ENCODE data around the gene LINC00305. TPM values are rescaled to one million over a fixed set of nuclear protein-coding genes. Genes with fewer than 3 reads are reported as not detected.

The LINC00305 gene
- total RNA-seq, 1 donor from 2014 or later: not detected

- intact Hi-C loops (cut with micrococcal nuclease): no loop called here
- H3K4me1 Mint-ChIP-seq (ENCODE audit: low read depth): no peaks in the 10 kb centered on the region
- no peaks in the 10 kb centered on the region for H3K27me3 Mint-ChIP-seq (ENCODE audit: insufficient read depth)
Observed at GRCh38 chr18:64100116-64100922, 48.6 kb downstream of the LINC00305 start.

GRCh38 chr18:64099244-64099643 is 49.6 kb downstream of the LINC00305 start:
- Mint-ChIP-seq H3K27me3 (ENCODE audit: insufficient read depth) (no peaks in the 10 kb centered on the region), H3K4me1 (ENCODE audit: low read depth) (no peaks in the 10 kb centered on the region), H3K27ac (no peak overlapping the region), H3K9me3 (no peaks in the 10 kb centered on the region), H3K36me3 (ENCODE audit: low read depth) (no peaks in the 10 kb centered on the region), H3K4me3 (no peak overlapping the region)
- intact Hi-C loops (cut with micrococcal nuclease): no loop called here
- no peak for DNase-seq (ENCODE audit: low spot score)

More at GRCh38 chr18:64100116-64100922, 48.6 kb downstream of the LINC00305 start:
- no peak for DNase-seq (ENCODE audit: low spot score)
- Mint-ChIP-seq H3K9me3 (no peaks in the 10 kb centered on the region), H3K36me3 (ENCODE audit: low read depth) (no peaks in the 10 kb centered on the region), H3K4me3 (no peak overlapping the region), H3K27ac (no peak overlapping the region)

GRCh38 chr18:64097497-64097896 is 51.4 kb downstream of the LINC00305 start:
- H3K27me3 Mint-ChIP-seq (ENCODE audit: insufficient read depth): no peaks in the 10 kb centered on the region
- no peak for DNase-seq (ENCODE audit: low spot score)
- H3K27ac Mint-ChIP-seq: no peak overlapping the region
- H3K9me3 Mint-ChIP-seq: no peaks in the 10 kb centered on the region
- no peaks in the 10 kb centered on the region for H3K36me3 Mint-ChIP-seq (ENCODE audit: low read depth)
- intact Hi-C loops (cut with micrococcal nuclease): no loop called here
- no peak overlapping the region for H3K4me3 Mint-ChIP-seq
- no peaks in the 10 kb centered on the region for H3K4me1 Mint-ChIP-seq (ENCODE audit: low read depth)

- no peaks in the 10 kb centered on the region for H3K36me3 Mint-ChIP-seq (ENCODE audit: low read depth)
- intact Hi-C loops (cut with micrococcal nuclease): no loop called here
- no peaks in the 10 kb centered on the region for H3K9me3 Mint-ChIP-seq
- DNase-seq (ENCODE audit: low spot score): no peak
- no peaks in the 10 kb centered on the region for H3K27me3 Mint-ChIP-seq (ENCODE audit: insufficient read depth)
- H3K4me1 Mint-ChIP-seq (ENCODE audit: low read depth): no peaks in the 10 kb centered on the region
- no peak overlapping the region for H3K4me3 Mint-ChIP-seq
- no peak overlapping the region for H3K27ac Mint-ChIP-seq
Observed at GRCh38 chr18:64095056-64095455, 53.8 kb downstream of the LINC00305 start.

- no peaks in the 10 kb centered on the region for H3K9me3 Mint-ChIP-seq
- no peak overlapping the region for H3K4me3 Mint-ChIP-seq
Observed at GRCh38 chr18:64094210-64094609, 54.7 kb downstream of the LINC00305 start.

GRCh38 chr18:64091526-64091925 is 57.4 kb downstream of the LINC00305 start:
- Mint-ChIP-seq H3K27me3 (ENCODE audit: insufficient read depth) (no peaks in the 10 kb centered on the region), H3K4me1 (ENCODE audit: low read depth) (no peaks in the 10 kb centered on the region), H3K9me3 (no peaks in the 10 kb centered on the region), H3K36me3 (ENCODE audit: low read depth) (no peaks in the 10 kb centered on the region), H3K27ac (no peak overlapping the region), H3K4me3 (no peak overlapping the region)
- no peak for DNase-seq (ENCODE audit: low spot score)
- intact Hi-C loops (cut with micrococcal nuclease): no loop called here

More at GRCh38 chr18:64094210-64094609, 54.7 kb downstream of the LINC00305 start:
- H3K27ac Mint-ChIP-seq: no peak overlapping the region
- no peaks in the 10 kb centered on the region for H3K27me3 Mint-ChIP-seq (ENCODE audit: insufficient read depth)
- intact Hi-C loops (cut with micrococcal nuclease): no loop called here
- H3K36me3 Mint-ChIP-seq (ENCODE audit: low read depth): no peaks in the 10 kb centered on the region
- no peak for DNase-seq (ENCODE audit: low spot score)
- no peaks in the 10 kb centered on the region for H3K4me1 Mint-ChIP-seq (ENCODE audit: low read depth)

GRCh38 chr18:64090876-64091275 is 58.0 kb downstream of the LINC00305 start:
- no peaks in the 10 kb centered on the region for H3K9me3 Mint-ChIP-seq
- no peaks in the 10 kb centered on the region for H3K36me3 Mint-ChIP-seq (ENCODE audit: low read depth)
- no peaks in the 10 kb centered on the region for H3K27me3 Mint-ChIP-seq (ENCODE audit: insufficient read depth)
- H3K4me3 Mint-ChIP-seq: no peak overlapping the region
- no peaks in the 10 kb centered on the region for H3K4me1 Mint-ChIP-seq (ENCODE audit: low read depth)
- no peak overlapping the region for H3K27ac Mint-ChIP-seq
- intact Hi-C loops (cut with micrococcal nuclease): no loop called here
- DNase-seq (ENCODE audit: low spot score): no peak

GRCh38 chr18:64083916-64084315 is 65.0 kb downstream of the LINC00305 start:
- Mint-ChIP-seq H3K4me1 (ENCODE audit: low read depth) (no peaks in the 10 kb centered on the region), H3K27me3 (ENCODE audit: insufficient read depth) (no peaks in the 10 kb centered on the region), H3K9me3 (no peaks in the 10 kb centered on the region), H3K36me3 (ENCODE audit: low read depth) (no peaks in the 10 kb centered on the region), H3K4me3 (no peak overlapping the region), H3K27ac (no peak overlapping the region)
- intact Hi-C loops (cut with micrococcal nuclease): no loop called here
- no peak for DNase-seq (ENCODE audit: low spot score)

- Mint-ChIP-seq H3K4me1 (ENCODE audit: low read depth) (no peaks in the 10 kb centered on the region), H3K27ac (no peak overlapping the region), H3K9me3 (no peaks in the 10 kb centered on the region), H3K4me3 (no peak overlapping the region), H3K27me3 (ENCODE audit: insufficient read depth) (peaks cover 2% of the 10 kb centered on the region), H3K36me3 (ENCODE audit: low read depth) (no peaks in the 10 kb centered on the region)
- intact Hi-C loops (cut with micrococcal nuclease): no loop called here
- DNase-seq (ENCODE audit: low spot score): no peak
Observed at GRCh38 chr18:64082513-64082912, 66.4 kb downstream of the LINC00305 start.

GRCh38 chr18:64082054-64082453 is 66.8 kb downstream of the LINC00305 start:
- Mint-ChIP-seq H3K36me3 (ENCODE audit: low read depth) (no peaks in the 10 kb centered on the region), H3K27me3 (ENCODE audit: insufficient read depth) (peaks cover 2% of the 10 kb centered on the region), H3K4me1 (ENCODE audit: low read depth) (no peaks in the 10 kb centered on the region), H3K27ac (no peak overlapping the region), H3K4me3 (no peak overlapping the region), H3K9me3 (no peaks in the 10 kb centered on the region)
- intact Hi-C loops (cut with micrococcal nuclease): no loop called here
- DNase-seq (ENCODE audit: low spot score): no peak

- no peak for DNase-seq (ENCODE audit: low spot score)
- no peak overlapping the region for H3K4me3 Mint-ChIP-seq
- peaks cover 4% of the 10 kb centered on the region for H3K9me3 Mint-ChIP-seq
- H3K27ac Mint-ChIP-seq: no peak overlapping the region
- no peaks in the 10 kb centered on the region for H3K36me3 Mint-ChIP-seq (ENCODE audit: low read depth)
- no peaks in the 10 kb centered on the region for H3K4me1 Mint-ChIP-seq (ENCODE audit: low read depth)
- peaks cover 6% of the 10 kb centered on the region for H3K27me3 Mint-ChIP-seq (ENCODE audit: insufficient read depth)
- intact Hi-C loops (cut with micrococcal nuclease): no loop called here
Observed at GRCh38 chr18:64073971-64074370, 74.9 kb downstream of the LINC00305 start.

- H3K4me1 Mint-ChIP-seq (ENCODE audit: low read depth): no peaks in the 10 kb centered on the region
- no peaks in the 10 kb centered on the region for H3K36me3 Mint-ChIP-seq (ENCODE audit: low read depth)
- H3K4me3 Mint-ChIP-seq: no peak overlapping the region
- H3K27ac Mint-ChIP-seq: no peak overlapping the region
- no peak for DNase-seq (ENCODE audit: low spot score)
- intact Hi-C loops (cut with micrococcal nuclease): no loop called here
- H3K9me3 Mint-ChIP-seq: no peaks in the 10 kb centered on the region
- no peaks in the 10 kb centered on the region for H3K27me3 Mint-ChIP-seq (ENCODE audit: insufficient read depth)
Observed at GRCh38 chr18:64055019-64055418, 93.9 kb downstream of the LINC00305 start.

- Mint-ChIP-seq H3K27me3 (ENCODE audit: insufficient read depth) (no peaks in the 10 kb centered on the region), H3K4me1 (ENCODE audit: low read depth) (no peaks in the 10 kb centered on the region), H3K27ac (no peak overlapping the region), H3K9me3 (no peaks in the 10 kb centered on the region), H3K36me3 (ENCODE audit: low read depth) (no peaks in the 10 kb centered on the region), H3K4me3 (no peak overlapping the region)
- no peak for DNase-seq (ENCODE audit: low spot score)
- intact Hi-C loops (cut with micrococcal nuclease): no loop called here
Observed at GRCh38 chr18:64053246-64053645, 95.6 kb downstream of the LINC00305 start.

GRCh38 chr18:64052772-64053171 is 96.1 kb downstream of the LINC00305 start:
- intact Hi-C loops (cut with micrococcal nuclease): no loop called here
- Mint-ChIP-seq H3K27me3 (ENCODE audit: insufficient read depth) (no peaks in the 10 kb centered on the region), H3K4me1 (ENCODE audit: low read depth) (no peaks in the 10 kb centered on the region), H3K27ac (no peak overlapping the region), H3K36me3 (ENCODE audit: low read depth) (no peaks in the 10 kb centered on the region), H3K9me3 (no peaks in the 10 kb centered on the region), H3K4me3 (no peak overlapping the region)
- DNase-seq (ENCODE audit: low spot score): no peak
